Measurements from ENCODE around the gene TENM3.

DNA sequence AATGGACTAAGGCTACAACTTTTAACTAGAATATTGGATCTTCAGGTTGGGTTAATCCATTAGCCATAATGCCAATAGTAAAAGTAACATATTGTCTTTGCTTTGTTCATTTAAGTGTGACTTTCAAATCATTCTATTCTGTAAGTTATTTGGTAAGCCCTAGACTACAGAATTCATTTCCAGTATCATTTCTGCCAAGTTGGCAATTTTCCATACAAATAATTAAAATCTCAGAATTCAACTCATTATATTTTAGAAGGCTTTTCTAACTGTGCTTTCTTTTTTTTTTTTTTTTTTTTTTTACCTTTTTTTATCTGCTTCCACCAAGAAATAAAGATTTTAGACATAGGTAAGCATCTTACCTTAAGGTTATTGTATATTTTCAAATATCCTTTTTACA lies 500.6 kb downstream of the TENM3 start:
- TF ChIP-seq, protein P1, sequence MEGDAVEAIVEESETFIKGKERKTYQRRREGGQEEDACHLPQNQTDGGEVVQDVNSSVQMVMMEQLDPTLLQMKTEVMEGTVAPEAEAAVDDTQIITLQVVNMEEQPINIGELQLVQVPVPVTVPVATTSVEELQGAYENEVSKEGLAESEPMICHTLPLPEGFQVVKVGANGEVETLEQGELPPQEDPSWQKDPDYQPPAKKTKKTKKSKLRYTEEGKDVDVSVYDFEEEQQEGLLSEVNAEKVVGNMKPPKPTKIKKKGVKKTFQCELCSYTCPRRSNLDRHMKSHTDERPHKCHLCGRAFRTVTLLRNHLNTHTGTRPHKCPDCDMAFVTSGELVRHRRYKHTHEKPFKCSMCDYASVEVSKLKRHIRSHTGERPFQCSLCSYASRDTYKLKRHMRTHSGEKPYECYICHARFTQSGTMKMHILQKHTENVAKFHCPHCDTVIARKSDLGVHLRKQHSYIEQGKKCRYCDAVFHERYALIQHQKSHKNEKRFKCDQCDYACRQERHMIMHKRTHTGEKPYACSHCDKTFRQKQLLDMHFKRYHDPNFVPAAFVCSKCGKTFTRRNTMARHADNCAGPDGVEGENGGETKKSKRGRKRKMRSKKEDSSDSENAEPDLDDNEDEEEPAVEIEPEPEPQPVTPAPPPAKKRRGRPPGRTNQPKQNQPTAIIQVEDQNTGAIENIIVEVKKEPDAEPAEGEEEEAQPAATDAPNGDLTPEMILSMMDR (IDR thresholded peaks at IDR 0.05), result no peak
- TF ChIP-seq ZFX (IDR thresholded peaks at IDR 0.05; ENCODE audit: borderline replicate concordance), result no peak
